GM10266 (cell line): ENCODE measurements around the gene VGLL2.

ENCODE experiments used
- DNase-seq: peaks from one replicate; pipeline ENCODE4 v3.0.0; 2012; ENCODE audit errors: extremely low spot score
- CTCF ChIP-seq: IDR thresholded peaks from 2 replicates; pipeline ENCODE4 v1.5.1; 2012; ENCODE audit warnings: mild to moderate bottlenecking, low read depth; ENCODE audit not compliant: control insufficient read depth, insufficient read depth; ENCODE audit errors: missing control alignments

Gene VGLL2

GRCh38 chr6:117264692-117265409 is 507 bp upstream of the VGLL2 start:
- no peak for TF ChIP-seq CTCF
- peak; percentile 64 for DNase-seq

GRCh38 chr6:117266257-117267053 is 1.1 kb downstream of the VGLL2 start:
- TF ChIP-seq CTCF, result no peak

GRCh38 chr6:117267054-117267347 is 1.6 kb downstream of the VGLL2 start:
- no peak for DNase-seq
- TF ChIP-seq CTCF, result no peak

More at GRCh38 chr6:117266257-117267053, 1.1 kb downstream of the VGLL2 start:
- DNase-seq, result no peak

- no peak for TF ChIP-seq CTCF
- DNase-seq, result peak; percentile 38
These were observed 2.6 kb downstream of the VGLL2 start for GRCh38 chr6:117267766-117268534.

GRCh38 chr6:117268924-117269323 is 3.6 kb downstream of the VGLL2 start:
- TF ChIP-seq CTCF, result no peak

GRCh38 chr6:117269638-117270054 is 4.3 kb downstream of the VGLL2 start:
- no peak for TF ChIP-seq CTCF

More at GRCh38 chr6:117268924-117269323, 3.6 kb downstream of the VGLL2 start:
- DNase-seq, result no peak

More at GRCh38 chr6:117269638-117270054, 4.3 kb downstream of the VGLL2 start:
- no peak for DNase-seq
